ENCODE data around the gene FBXW12.
"Not testable (repeated sequence)": the region's sequence is repeated elsewhere in the genome, so short reads cannot be mapped to it uniquely, and the experiment has no call there.

Gene FBXW12

GRCh38 chr3:48399387-48400172 is 27.6 kb downstream of the FBXW12 start:
- Histone ChIP-seq H3K4me1 (ENCODE audit: insufficient read depth, low read length) (no peaks in the 10 kb centered on the region), H3K9me3 (ENCODE audit: control insufficient read depth, insufficient read depth, low read length) (no peaks in the 10 kb centered on the region), H3K36me3 (ENCODE audit: insufficient read depth, low read length) (peaks cover 3% of the 10 kb centered on the region; the same call in 1 of the 2 replicates), H3K9ac (ENCODE audit: low read depth, low read length) (no peak overlapping the region)

GRCh38 chr3:48400824-48401433 is 28.9 kb downstream of the FBXW12 start:
- no peaks in the 10 kb centered on the region for H3K4me1 ChIP-seq (ENCODE audit: insufficient read depth, low read length)
- H3K9ac ChIP-seq (ENCODE audit: low read depth, low read length), result no peak overlapping the region
- H3K9me3 ChIP-seq (ENCODE audit: control insufficient read depth, insufficient read depth, low read length), result no peaks in the 10 kb centered on the region
- H3K36me3 ChIP-seq (ENCODE audit: insufficient read depth, low read length), result peaks cover 3% of the 10 kb centered on the region; the same call in 1 of the 2 replicates

GRCh38 chr3:48401434-48401901 is 29.4 kb downstream of the FBXW12 start:
- not testable (repeated sequence) for H3K9ac ChIP-seq (ENCODE audit: low read depth, low read length); H3K36me3 ChIP-seq (ENCODE audit: insufficient read depth, low read length)

GRCh38 chr3:48402281-48402732 is 30.3 kb downstream of the FBXW12 start:
- Histone ChIP-seq H3K9me3 (ENCODE audit: control insufficient read depth, insufficient read depth, low read length) (no peaks in the 10 kb centered on the region), H3K9ac (ENCODE audit: low read depth, low read length) (no peak overlapping the region), H3K36me3 (ENCODE audit: insufficient read depth, low read length) (peaks cover 3% of the 10 kb centered on the region; the same call in 1 of the 2 replicates)

More at GRCh38 chr3:48401434-48401901, 29.4 kb downstream of the FBXW12 start:
- not testable (repeated sequence) for H3K9me3 ChIP-seq (ENCODE audit: control insufficient read depth, insufficient read depth, low read length); H3K4me1 ChIP-seq (ENCODE audit: insufficient read depth, low read length)

GRCh38 chr3:48402907-48403306 is 30.9 kb downstream of the FBXW12 start:
- no peaks in the 10 kb centered on the region for H3K4me1 ChIP-seq (ENCODE audit: insufficient read depth, low read length)
- H3K9me3 ChIP-seq (ENCODE audit: control insufficient read depth, insufficient read depth, low read length), result no peaks in the 10 kb centered on the region
- no peak overlapping the region for H3K9ac ChIP-seq (ENCODE audit: low read depth, low read length)
- peaks cover 3% of the 10 kb centered on the region for H3K36me3 ChIP-seq (ENCODE audit: insufficient read depth, low read length)

More at GRCh38 chr3:48402281-48402732, 30.3 kb downstream of the FBXW12 start:
- no peaks in the 10 kb centered on the region for H3K4me1 ChIP-seq (ENCODE audit: insufficient read depth, low read length)

GRCh38 chr3:48403533-48404439 is 31.8 kb downstream of the FBXW12 start:
- no peak overlapping the region for H3K9ac ChIP-seq (ENCODE audit: low read depth, low read length)
- H3K9me3 ChIP-seq (ENCODE audit: control insufficient read depth, insufficient read depth, low read length), result no peaks in the 10 kb centered on the region
- H3K36me3 ChIP-seq (ENCODE audit: insufficient read depth, low read length), result peaks cover 11% of the 10 kb centered on the region
- H3K4me1 ChIP-seq (ENCODE audit: insufficient read depth, low read length), result no peaks in the 10 kb centered on the region

GRCh38 chr3:48404440-48405342 is 32.7 kb downstream of the FBXW12 start:
- H3K9me3 ChIP-seq (ENCODE audit: control insufficient read depth, insufficient read depth, low read length), result no peaks in the 10 kb centered on the region
- peaks cover 14% of the 10 kb centered on the region for H3K36me3 ChIP-seq (ENCODE audit: insufficient read depth, low read length)
- H3K9ac ChIP-seq (ENCODE audit: low read depth, low read length), result no peak overlapping the region
- no peaks in the 10 kb centered on the region for H3K4me1 ChIP-seq (ENCODE audit: insufficient read depth, low read length)

- Histone ChIP-seq H3K9ac (ENCODE audit: low read depth, low read length) (no peak overlapping the region), H3K36me3 (ENCODE audit: insufficient read depth, low read length) (peaks cover 14% of the 10 kb centered on the region), H3K4me1 (ENCODE audit: insufficient read depth, low read length) (no peaks in the 10 kb centered on the region)
Measured at GRCh38 chr3:48405343-48405881, 33.4 kb downstream of the FBXW12 start.

GRCh38 chr3:48405971-48406370 is 34.0 kb downstream of the FBXW12 start:
- H3K4me1 ChIP-seq (ENCODE audit: insufficient read depth, low read length), result no peaks in the 10 kb centered on the region
- H3K36me3 ChIP-seq (ENCODE audit: insufficient read depth, low read length), result peaks cover 14% of the 10 kb centered on the region
- H3K9ac ChIP-seq (ENCODE audit: low read depth, low read length), result no peak overlapping the region
- H3K9me3 ChIP-seq (ENCODE audit: control insufficient read depth, insufficient read depth, low read length), result no peaks in the 10 kb centered on the region

More at GRCh38 chr3:48405343-48405881, 33.4 kb downstream of the FBXW12 start:
- no peaks in the 10 kb centered on the region for H3K9me3 ChIP-seq (ENCODE audit: control insufficient read depth, insufficient read depth, low read length)

- Histone ChIP-seq H3K9me3 (ENCODE audit: control insufficient read depth, insufficient read depth, low read length) (no peaks in the 10 kb centered on the region), H3K9ac (ENCODE audit: low read depth, low read length) (no peak overlapping the region), H3K4me1 (ENCODE audit: insufficient read depth, low read length) (no peaks in the 10 kb centered on the region), H3K36me3 (ENCODE audit: insufficient read depth, low read length) (peaks cover 17% of the 10 kb centered on the region)
Measured at GRCh38 chr3:48406443-48407431, 34.7 kb downstream of the FBXW12 start.

GRCh38 chr3:48407542-48408099 is 35.6 kb downstream of the FBXW12 start:
- no peaks in the 10 kb centered on the region for H3K4me1 ChIP-seq (ENCODE audit: insufficient read depth, low read length)
- no peaks in the 10 kb centered on the region for H3K9me3 ChIP-seq (ENCODE audit: control insufficient read depth, insufficient read depth, low read length)
- no peak overlapping the region for H3K9ac ChIP-seq (ENCODE audit: low read depth, low read length)
- peaks cover 17% of the 10 kb centered on the region for H3K36me3 ChIP-seq (ENCODE audit: insufficient read depth, low read length)

GRCh38 chr3:48408823-48409281 is 36.8 kb downstream of the FBXW12 start:
- no peak overlapping the region for H3K9ac ChIP-seq (ENCODE audit: low read depth, low read length)
- H3K36me3 ChIP-seq (ENCODE audit: insufficient read depth, low read length), result peaks cover 14% of the 10 kb centered on the region
- no peaks in the 10 kb centered on the region for H3K4me1 ChIP-seq (ENCODE audit: insufficient read depth, low read length)
- H3K9me3 ChIP-seq (ENCODE audit: control insufficient read depth, insufficient read depth, low read length), result no peaks in the 10 kb centered on the region

Data from ES-I3 (cell line).